Measurements from ENCODE around the gene NT5C1B.

NT5C1B gene

DNA sequence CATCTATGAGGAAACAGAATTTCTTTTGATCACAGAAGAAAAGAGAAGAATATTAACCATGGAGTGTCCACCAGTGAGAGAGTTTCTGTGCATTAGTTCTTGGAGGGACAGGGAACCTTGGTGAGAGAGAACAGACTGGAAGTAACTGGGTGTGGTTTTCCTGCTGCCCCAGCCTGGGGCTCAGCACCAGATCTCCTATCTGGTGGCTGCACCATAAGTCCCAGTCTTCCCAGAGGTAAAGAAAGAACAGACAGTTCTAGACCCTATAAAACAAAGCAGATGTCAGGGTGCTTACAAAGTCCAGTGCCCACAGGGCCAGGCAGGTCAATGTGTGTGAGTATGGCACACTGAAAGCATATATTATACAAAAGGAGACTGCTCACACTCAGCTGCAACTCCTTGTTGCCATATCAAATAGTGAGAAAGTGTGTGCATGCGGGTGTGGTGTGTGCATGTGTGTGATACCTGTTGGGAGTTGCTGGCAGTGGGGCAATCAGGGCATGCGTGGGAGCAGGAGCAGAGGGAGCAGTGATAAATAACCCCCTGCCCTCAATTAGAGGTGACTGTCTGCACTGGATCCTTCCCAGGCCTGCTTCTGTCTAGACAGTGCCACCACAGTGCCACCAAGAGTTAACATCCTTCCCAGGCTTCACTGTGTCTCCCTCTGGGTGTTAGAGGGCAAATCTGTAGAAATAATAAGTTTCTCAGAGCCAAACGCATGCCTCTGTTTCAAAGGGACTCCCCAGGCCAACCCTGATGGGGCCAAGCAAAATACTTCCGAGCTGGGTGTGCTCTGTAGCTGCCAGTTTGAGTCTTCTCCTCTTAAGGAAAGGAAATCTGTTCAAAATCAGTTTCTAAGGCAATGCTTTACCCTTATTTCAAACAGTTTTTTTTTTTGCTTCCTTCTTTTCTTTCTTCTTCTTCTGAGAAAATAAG is 74.6 kb downstream of the NT5C1B start:
- DNase-seq (ENCODE audit: low read depth in 2 of 2): no peak
